ENCODE results near the gene DNAJC22. TPM values are rescaled to one million over a fixed set of nuclear protein-coding genes. Genes with fewer than 3 reads are reported as not detected.
"Not testable (repeated sequence)": the region's sequence is repeated elsewhere in the genome, so short reads cannot be mapped to it uniquely, and the experiment has no call there.

Gene DNAJC22
- total and polyA plus RNA-seq, 12 donors = 0.01 to 0.59 (median 0.25) TPM; not detected in 4

DNA sequence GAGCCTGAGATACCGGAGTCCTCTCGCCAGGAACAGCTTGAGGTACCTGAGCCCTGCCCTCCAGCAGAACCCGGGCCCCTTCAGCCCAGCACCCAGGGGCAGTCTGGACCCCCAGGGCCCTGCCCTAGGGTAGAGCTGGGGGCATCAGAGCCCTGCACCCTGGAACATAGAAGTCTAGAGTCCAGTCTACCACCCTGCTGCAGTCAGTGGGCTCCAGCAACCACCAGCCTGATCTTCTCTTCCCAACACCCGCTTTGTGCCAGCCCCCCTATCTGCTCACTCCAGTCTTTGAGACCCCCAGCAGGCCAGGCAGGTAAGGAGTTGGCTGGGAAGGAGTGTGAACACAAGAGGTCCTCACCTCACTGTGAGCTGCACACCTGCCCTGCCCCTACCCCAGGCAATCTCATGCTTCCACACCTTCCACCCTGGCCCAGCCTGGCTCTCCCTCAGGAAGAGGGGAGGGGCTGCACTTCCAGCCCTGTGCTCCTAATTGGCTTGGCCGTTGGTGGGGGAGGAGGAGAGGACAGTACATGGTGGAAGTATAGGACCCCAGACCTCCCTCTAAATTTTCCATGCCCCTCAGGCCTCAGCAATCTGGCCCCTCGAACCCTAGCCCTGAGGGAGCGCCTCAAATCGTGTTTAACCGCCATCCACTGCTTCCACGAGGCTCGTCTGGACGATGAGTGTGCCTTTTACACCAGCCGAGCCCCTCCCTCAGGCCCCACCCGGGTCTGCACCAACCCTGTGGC, 15.9 kb upstream of the DNAJC22 start:
- no peak for TF ChIP-seq CTCF (IDR thresholded peaks at IDR 0.05)
- whole genome bisulfite sequencing, 2 donors = 80 to 82% methylated on average over 14 of the region's 14 CpGs
- ATAC-seq (peak in 1 of 8 donors; percentile 7), DNase-seq (no peak)
- intact Hi-C loops (cut with DNase I) = loop anchor here in 1 of 10 donors (5.0 kb wide), 1 partner anchor 34 kb away; the partner anchor contains the start of gene PRPH
- Histone ChIP-seq H3K4me3 (no peak overlapping the region), H3K4me1 (peaks cover 0 to 24% (median 6%) of the 10 kb centered on the region in 9 donors), H3K27me3 (peaks cover 10 to 50% (median 35%) of the 10 kb centered on the region in 7 donors), H3K36me3 (peaks cover 0 to 16% (median 0%) of the 10 kb centered on the region in 9 donors), H3K27ac (no peak overlapping the region), H3K9me3 (no peaks in the 10 kb centered on the region)

- intact Hi-C loops (cut with DNase I) = loop anchor here in 1 of 10 donors (5.0 kb wide), 1 partner anchor 34 kb away; the partner anchor contains the start of gene PRPH
- peak; percentile 61 for DNase-seq
Measured at GRCh38 chr12:49331380-49332222, 15.1 kb upstream of the DNAJC22 start.

GRCh38 chr12:49332441-49332861, 14.2 kb upstream of the DNAJC22 start:
- no peak overlapping the region for H3K27ac ChIP-seq
- H3K27me3 ChIP-seq = peaks cover 21 to 67% (median 52%) of the 10 kb centered on the region in 7 donors
- peaks cover 0 to 41% (median 14%) of the 10 kb centered on the region in 9 donors for H3K4me1 ChIP-seq
- H3K36me3 ChIP-seq = peaks cover 0 to 9% (median 0%) of the 10 kb centered on the region in 9 donors
- WGBS, 2 donors = 75 to 78% methylated on average over 17 of the region's 17 CpGs
- H3K4me3 ChIP-seq = peak overlapping the region in 1 of 10 donors; percentile 22
- intact Hi-C loops (cut with DNase I) = loop anchor here in 1 of 10 donors (5.0 kb wide), 1 partner anchor 35 kb away; the partner anchor contains the start of gene PRPH
- TF ChIP-seq CTCF (IDR thresholded peaks at IDR 0.05) = no peak
- no peak for DNase-seq
- no peaks in the 10 kb centered on the region for H3K9me3 ChIP-seq
- ATAC-seq = no peak

More at GRCh38 chr12:49331380-49332222, 15.1 kb upstream of the DNAJC22 start:
- H3K4me1 ChIP-seq = peaks cover 0 to 32% (median 6%) of the 10 kb centered on the region in 9 donors
- peak; percentile 76 to 92 (median 86) for ATAC-seq
- 38 to 42% methylated on average over 11 of the region's 11 CpGs for WGBS, 2 donors
- H3K27me3 ChIP-seq = peaks cover 18 to 58% (median 43%) of the 10 kb centered on the region in 7 donors
- peaks cover 0 to 13% (median 0%) of the 10 kb centered on the region in 9 donors for H3K36me3 ChIP-seq
- no peak overlapping the region for H3K27ac ChIP-seq
- no peaks in the 10 kb centered on the region for H3K9me3 ChIP-seq
- TF ChIP-seq CTCF (IDR thresholded peaks at IDR 0.05) = peak; percentile 56 to 87 (median 77)
- no peak overlapping the region for H3K4me3 ChIP-seq

DNA sequence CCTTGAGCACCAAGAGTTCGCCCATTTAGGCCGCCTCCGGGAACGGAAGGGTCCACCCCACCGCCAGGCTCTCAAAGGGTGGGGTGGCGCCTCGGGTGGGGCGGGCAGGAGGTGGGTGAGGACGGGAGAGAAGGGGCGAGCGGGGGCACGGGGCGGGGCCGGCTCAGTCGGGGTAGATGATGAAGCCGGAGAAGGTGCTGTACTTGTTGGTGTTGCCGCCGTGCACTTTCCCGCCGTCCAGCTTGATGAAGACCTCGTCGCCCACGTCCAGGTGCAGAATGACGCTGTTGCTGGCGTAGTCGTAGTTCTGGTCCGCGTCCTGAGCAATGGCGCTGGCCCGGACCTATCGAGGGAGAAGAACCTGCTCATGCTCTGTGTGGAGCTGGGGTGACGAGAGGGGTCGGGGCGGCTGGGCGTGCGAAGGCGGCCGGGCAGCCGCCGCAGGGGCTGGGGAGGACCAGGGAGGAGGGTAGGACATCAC, 13.8 kb upstream of the DNAJC22 start:
- TF ChIP-seq CTCF (IDR thresholded peaks at IDR 0.05) = no peak
- peaks cover 0 to 9% (median 0%) of the 10 kb centered on the region in 9 donors for H3K36me3 ChIP-seq
- H3K27me3 ChIP-seq = peaks cover 21 to 70% (median 55%) of the 10 kb centered on the region in 7 donors
- intact Hi-C loops (cut with DNase I) = loop anchor here in 1 of 10 donors (5.0 kb wide), 1 partner anchor 36 kb away; the partner anchor contains the start of gene PRPH
- H3K4me1 ChIP-seq = peaks cover 0 to 41% (median 14%) of the 10 kb centered on the region in 9 donors
- DNase-seq (no peak), ATAC-seq (no peak)
- H3K9me3 ChIP-seq = no peaks in the 10 kb centered on the region
- WGBS, 2 donors = 25 to 28% methylated on average over 36 to 40 of the region's 40 CpGs
- peak overlapping the region in 4 of 10 donors; percentile 22 to 36 (median 28) for H3K4me3 ChIP-seq
- H3K27ac ChIP-seq = no peak overlapping the region

DNA sequence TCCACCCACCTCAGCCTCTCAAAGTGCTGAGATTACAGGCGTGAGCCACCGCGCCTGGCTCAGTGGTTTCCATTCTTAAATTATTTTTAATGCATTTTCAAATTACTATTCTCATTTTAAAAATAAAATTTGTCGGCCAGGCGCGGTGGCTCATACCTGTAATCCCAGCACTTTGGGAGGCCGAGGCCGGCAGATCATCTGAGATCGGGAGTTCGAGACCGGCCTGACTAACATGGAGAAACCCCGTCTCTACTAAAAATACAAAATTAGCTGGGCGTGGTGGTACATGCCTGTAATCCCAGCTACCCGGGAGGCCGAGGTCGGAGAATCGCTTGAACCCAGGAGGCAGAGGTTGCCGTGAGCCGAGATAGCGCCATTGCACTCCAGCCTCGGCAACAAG, 12.9 kb upstream of the DNAJC22 start:
- not testable (repeated sequence) for H3K9me3 ChIP-seq, H3K36me3 ChIP-seq, H3K4me3 ChIP-seq, H3K27ac ChIP-seq, ATAC-seq, DNase-seq
- peaks cover 0 to 41% (median 14%) of the 10 kb centered on the region in 9 donors for H3K4me1 ChIP-seq
- H3K27me3 ChIP-seq = peaks cover 21 to 78% (median 64%) of the 10 kb centered on the region in 7 donors
- intact Hi-C loops (cut with DNase I) = loop anchor here in 1 of 10 donors (5.0 kb wide), 1 partner anchor 36 kb away; the partner anchor contains the start of gene PRPH
- 41 to 43% methylated on average over 21 of the region's 21 CpGs for WGBS, 2 donors

Measured in heart right ventricle (tissue), 16 donors.